HUES64 (cell line): ENCODE data around the gene STOX2.
"Not testable (repeated sequence)": the region's sequence is repeated elsewhere in the genome, so short reads cannot be mapped to it uniquely, and the experiment has no call there.

Source experiments
- H3K27ac ChIP-seq: 2 replicates; pipeline ENCODE4 v1.7.0; 2013; ENCODE audit warnings: low read depth, low read length, inconsistent platforms
- H3K27me3 ChIP-seq: 2 replicates; pipeline ENCODE4 v1.6.1; 2013; ENCODE audit warnings: mild to moderate bottlenecking, low read length; ENCODE audit not compliant: insufficient read depth
- H3K36me3 ChIP-seq: 2 replicates; pipeline ENCODE4 v1.6.1; 2013; ENCODE audit warnings: mild to moderate bottlenecking, low read length; ENCODE audit not compliant: insufficient read depth
- H3K4me1 ChIP-seq: 2 replicates; pipeline ENCODE4 v1.6.1; 2013; ENCODE audit warnings: mild to moderate bottlenecking, low read length, moderate library complexity; ENCODE audit not compliant: insufficient read depth
- H3K4me3 ChIP-seq: 2 replicates; pipeline ENCODE4 v1.5.1; 2013; ENCODE audit warnings: mild to moderate bottlenecking, low read length, moderate library complexity
- H3K9ac ChIP-seq: 2 replicates; pipeline ENCODE4 v1.6.1; 2013; ENCODE audit warnings: mild to moderate bottlenecking, low read depth, low read length
- H3K9me3 ChIP-seq: 2 replicates; pipeline ENCODE4 v1.6.1; 2013; ENCODE audit warnings: low read depth, low read length; ENCODE audit not compliant: insufficient read depth
- WGBS: fragments of 150-250, 120-280 bp; methylation state at CpG from one replicate; pipeline ENCODE4 v1.1.7; 2013; ENCODE audit warnings: missing lambda C conversion rate; 5-methylcytosine and 5-hydroxymethylcytosine counted together

STOX2 gene

DNA sequence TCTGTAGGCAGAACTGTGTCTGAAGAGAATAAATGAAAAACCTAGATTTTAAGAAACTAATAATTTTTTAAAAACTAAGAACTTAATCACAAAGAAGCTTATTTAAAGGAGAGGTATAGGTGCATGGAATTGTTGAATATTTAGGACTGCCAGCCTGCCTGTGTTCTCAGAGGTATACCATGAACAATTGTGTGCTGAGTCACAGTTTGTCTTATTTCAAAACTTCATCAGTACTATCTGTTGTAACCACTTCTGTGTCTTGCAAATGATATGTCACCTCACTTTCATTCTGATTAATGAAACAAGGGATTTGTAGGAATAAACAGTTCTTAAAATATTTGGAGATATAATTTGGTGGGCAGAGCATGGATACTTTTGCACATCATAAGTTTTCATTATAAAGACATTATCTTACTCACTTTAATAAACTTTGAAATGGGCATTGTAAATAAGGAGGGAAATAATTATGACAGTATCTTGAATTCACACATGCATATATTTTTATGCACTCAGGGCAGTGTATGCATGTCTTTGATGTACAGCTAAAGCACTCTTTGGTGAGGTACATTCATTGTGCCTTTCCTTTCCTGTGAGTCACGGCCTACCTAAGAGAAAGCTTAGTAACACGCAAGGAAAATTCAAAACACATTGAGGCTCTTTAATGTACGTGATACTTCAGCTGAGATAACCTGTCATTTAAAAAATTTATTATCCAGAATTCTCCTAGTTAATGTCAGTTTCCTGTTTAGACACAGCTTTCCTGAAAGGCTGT lies 31.7 kb downstream of the STOX2 start:
- Histone ChIP-seq H3K36me3 (no peaks in the 10 kb centered on the region), H3K27me3 (no peaks in the 10 kb centered on the region), H3K9ac (0 out of 2 replicates have a peak overlapping the region, but pooled peaks have one; percentile 16), H3K4me3 (no peak overlapping the region), H3K4me1 (peaks cover 39% of the 10 kb centered on the region), H3K9me3 (no peaks in the 10 kb centered on the region), H3K27ac (peak overlapping the region; percentile 72)
- 90% methylated on average over 3 of the region's 3 CpGs for WGBS

DNA sequence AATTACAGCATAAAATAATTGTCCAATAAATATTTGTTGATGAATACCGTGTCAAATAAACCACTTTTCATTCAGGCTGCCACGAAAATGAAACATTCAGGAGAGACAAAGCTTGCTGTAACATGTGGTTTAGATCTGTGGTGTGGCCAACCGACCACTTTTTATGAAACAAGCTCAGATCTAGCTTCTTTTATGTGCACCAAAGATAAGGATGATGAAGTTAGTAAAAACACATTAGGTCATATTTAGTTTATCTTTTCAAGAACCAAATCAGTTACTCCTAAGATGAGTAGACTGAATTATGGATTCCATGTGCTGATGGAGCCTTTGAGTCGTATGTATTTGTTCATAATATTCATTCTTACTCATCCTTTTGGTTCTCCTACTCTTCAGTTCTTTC lies 35.8 kb downstream of the STOX2 start:
- Histone ChIP-seq H3K9ac (no peak overlapping the region), H3K4me3 (no peak overlapping the region), H3K27me3 (no peaks in the 10 kb centered on the region), H3K27ac (no peak overlapping the region), H3K36me3 (no peaks in the 10 kb centered on the region), H3K9me3 (no peaks in the 10 kb centered on the region), H3K4me1 (peaks cover 27% of the 10 kb centered on the region)
- 75% methylated on average over 4 of the region's 4 CpGs for WGBS

DNA sequence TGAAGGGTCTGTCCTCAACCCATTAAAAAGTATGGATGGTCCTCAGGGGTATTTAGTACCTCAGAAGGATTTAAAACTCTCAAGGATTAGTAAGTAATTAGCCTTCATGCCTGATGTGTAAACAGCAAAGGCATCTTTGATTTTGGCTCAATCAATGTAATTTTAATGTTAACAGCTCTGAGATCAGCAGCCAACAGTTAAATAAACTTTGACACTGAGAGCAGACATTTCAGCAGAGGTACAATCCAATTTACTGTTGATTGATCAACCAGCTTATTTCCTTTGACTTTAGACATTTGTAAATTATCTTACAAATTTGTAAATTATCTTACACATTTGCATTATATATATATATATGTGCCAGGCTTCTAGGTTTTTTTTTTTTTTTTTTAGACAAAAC lies 36.9 kb downstream of the STOX2 start:
- no peaks in the 10 kb centered on the region for H3K36me3 ChIP-seq
- no peak overlapping the region for H3K27ac ChIP-seq
- no peaks in the 10 kb centered on the region for H3K9me3 ChIP-seq
- no peak overlapping the region for H3K9ac ChIP-seq
- H3K27me3 ChIP-seq, result no peaks in the 10 kb centered on the region
- H3K4me1 ChIP-seq, result peaks cover 16% of the 10 kb centered on the region
- no peak overlapping the region for H3K4me3 ChIP-seq

DNA sequence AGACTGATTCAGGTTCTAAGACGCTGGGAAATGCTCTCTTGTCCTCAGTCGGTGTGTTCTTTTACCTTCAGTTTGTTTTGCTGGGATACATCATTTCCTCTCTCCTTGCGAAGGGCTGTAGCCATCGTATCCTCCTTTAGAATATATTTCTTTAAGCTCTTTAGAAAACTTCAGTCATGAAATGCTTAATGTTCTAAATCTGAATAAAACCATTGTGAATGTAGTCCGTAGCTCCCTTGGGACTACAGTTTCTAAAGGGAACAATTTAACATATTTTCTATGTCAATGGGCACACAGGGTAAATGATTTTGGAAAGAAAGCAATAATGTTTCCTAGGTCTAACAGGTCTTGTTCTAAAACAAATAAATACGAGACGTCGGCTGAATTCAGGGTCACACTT lies 40.6 kb downstream of the STOX2 start:
- Histone ChIP-seq H3K4me1 (peaks cover 19% of the 10 kb centered on the region), H3K36me3 (no peaks in the 10 kb centered on the region), H3K27ac (no peak overlapping the region), H3K9ac (0 out of 2 replicates have a peak overlapping the region, but pooled peaks have one; percentile 10), H3K4me3 (no peak overlapping the region), H3K9me3 (no peaks in the 10 kb centered on the region), H3K27me3 (no peaks in the 10 kb centered on the region)
- WGBS, result 83% methylated on average over 7 of the region's 8 CpGs

DNA sequence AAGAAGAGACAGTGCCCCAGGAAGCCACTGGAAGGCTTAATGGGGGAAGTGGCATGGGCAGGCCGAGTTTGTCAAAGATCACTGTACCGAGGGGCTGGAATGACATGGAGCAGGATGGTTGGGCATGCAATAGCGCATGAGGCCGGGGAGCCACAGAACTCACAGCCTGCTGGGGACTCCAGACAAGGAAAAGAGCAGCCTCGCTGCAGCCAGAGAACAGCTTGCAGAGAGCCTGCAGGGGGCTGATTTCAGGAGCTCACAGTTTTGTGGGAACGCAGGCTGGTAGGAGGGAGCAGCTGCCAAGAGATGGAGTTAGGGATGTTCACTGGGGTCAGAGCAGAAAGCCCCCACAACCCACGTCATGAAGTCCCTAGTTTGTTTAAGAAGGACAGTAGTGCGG lies 45.4 kb downstream of the STOX2 start:
- Histone ChIP-seq H3K9ac (no peak overlapping the region), H3K9me3 (no peaks in the 10 kb centered on the region), H3K4me1 (peaks cover 13% of the 10 kb centered on the region), H3K27ac (no peak overlapping the region), H3K36me3 (no peaks in the 10 kb centered on the region), H3K4me3 (no peak overlapping the region), H3K27me3 (no peaks in the 10 kb centered on the region)
- 91% methylated on average over 8 of the region's 8 CpGs for WGBS

DNA sequence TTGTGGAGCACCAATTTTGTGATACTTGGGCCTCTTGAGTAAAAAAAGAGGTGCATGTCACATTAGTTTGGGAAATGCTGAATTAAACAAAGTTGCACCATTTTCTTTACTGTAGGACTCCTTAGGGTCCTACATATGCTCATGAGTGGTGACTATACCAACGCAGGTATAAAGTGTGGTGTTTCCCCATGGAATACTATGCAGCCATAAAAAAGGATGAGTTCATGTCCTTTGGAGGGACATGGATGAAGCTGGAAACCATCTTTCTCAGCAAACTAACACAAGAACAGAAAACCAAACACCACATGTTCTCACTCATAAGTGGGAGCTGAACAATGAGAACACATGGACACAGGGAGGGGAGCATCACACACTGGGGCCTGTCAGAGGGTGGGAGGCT lies 47.5 kb downstream of the STOX2 start:
- not testable (repeated sequence) for H3K9ac ChIP-seq, H3K4me3 ChIP-seq, H3K36me3 ChIP-seq, H3K9me3 ChIP-seq, H3K27ac ChIP-seq, H3K27me3 ChIP-seq
- peaks cover 14% of the 10 kb centered on the region; the same call in 1 of the 2 replicates for H3K4me1 ChIP-seq
- WGBS, result 100% methylated on average over 1 of the region's 1 CpG

DNA sequence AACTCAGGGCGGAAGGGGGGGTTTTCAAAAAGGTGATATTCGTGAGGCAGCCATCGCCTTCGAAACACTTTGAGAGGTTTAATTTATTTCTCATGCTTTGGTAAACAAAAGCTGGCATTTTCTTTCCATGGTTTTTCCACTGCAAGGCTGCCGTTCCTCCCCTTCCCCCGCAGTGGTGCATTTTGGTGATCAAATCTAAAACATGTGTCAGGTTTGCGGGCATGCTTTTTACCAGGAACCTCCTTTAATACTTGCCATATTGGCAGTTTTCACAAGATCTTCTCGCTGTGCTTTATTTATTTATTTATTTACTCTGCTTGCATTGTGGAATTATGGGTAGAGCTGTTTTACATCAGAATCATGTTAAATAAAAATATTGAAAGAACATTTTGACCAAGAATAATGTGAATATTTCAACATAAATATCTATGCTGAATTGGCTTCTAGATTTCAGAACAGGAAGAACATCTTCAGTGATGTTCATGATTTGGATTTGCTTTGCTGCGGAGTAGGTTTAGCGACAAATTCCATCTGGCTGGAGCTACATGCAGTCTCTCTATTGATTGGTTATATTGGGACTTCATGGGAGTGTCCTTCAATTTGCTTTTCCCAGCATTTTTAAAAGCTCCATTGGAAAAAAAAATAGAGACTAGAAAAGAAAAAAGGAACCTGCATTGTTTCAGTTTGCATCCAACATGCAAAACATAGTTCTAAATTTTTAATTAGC lies 54.4 kb downstream of the STOX2 start:
- Histone ChIP-seq H3K9ac (0 out of 2 replicates have a peak overlapping the region, but pooled peaks have one; percentile 21), H3K9me3 (no peaks in the 10 kb centered on the region), H3K27me3 (no peaks in the 10 kb centered on the region), H3K4me1 (peaks cover 54% of the 10 kb centered on the region), H3K27ac (peak overlapping the region; percentile 3; the same call in 1 of the 2 replicates), H3K36me3 (no peaks in the 10 kb centered on the region), H3K4me3 (peak overlapping the region; percentile 6; the same call in 1 of the 2 replicates)
- WGBS, result 79% methylated on average over 9 of the region's 10 CpGs

DNA sequence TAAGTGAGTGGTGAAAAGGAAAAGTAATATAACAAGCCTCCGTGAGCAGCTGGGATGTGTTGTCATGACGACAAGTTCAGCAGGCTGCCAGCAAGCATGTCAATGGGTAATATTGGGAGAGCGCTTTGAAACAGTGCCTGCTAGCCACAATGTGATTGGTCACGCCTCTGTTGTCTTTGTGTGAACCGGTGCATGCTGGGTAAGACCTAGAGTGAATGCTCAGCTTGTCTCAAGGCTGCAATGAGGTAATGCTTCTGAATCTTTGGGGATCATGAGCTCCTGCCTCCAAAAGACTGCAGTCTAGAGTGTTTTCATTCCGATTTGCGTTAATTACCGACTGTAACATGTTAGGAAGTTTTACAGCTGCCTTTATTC lies 54.9 kb downstream of the STOX2 start:
- H3K9ac ChIP-seq, result no peak overlapping the region
- H3K4me1 ChIP-seq, result peaks cover 54% of the 10 kb centered on the region
- no peaks in the 10 kb centered on the region for H3K27me3 ChIP-seq
- 53% methylated on average over 8 of the region's 8 CpGs for WGBS
- no peaks in the 10 kb centered on the region for H3K36me3 ChIP-seq
- peak overlapping the region; percentile 6; the same call in 1 of the 2 replicates for H3K4me3 ChIP-seq
- no peaks in the 10 kb centered on the region for H3K9me3 ChIP-seq
- H3K27ac ChIP-seq, result 0 out of 2 replicates have a peak overlapping the region, but pooled peaks have one; percentile 9

DNA sequence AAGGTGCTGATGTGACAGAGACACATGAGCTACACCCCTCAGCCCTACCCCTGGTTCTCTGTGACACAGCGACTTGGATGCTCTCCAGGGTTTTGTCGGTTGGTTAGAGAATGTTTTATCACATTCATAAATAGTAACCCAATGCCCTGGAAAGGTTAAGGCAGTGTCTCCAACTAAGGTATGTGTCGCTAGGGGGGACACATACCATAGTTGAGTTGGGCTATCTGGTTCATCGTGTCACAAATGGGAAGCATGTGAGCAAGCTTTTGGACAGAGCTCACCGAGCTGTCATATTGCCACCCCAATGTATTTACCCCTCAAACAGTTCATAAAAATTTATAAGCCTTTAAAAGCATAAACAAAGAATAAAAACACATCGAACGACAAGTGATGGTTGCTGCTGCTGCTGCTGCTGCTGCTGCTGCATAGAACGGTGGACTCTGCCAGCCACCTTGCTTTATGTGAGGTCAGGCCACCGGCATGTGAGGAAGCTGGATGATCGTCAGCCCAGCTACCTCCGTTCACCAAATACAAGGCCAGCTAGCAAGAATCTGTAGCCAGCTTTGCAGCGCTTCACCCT lies 55.9 kb downstream of the STOX2 start:
- Histone ChIP-seq H3K27me3 (no peaks in the 10 kb centered on the region), H3K27ac (peak overlapping the region; percentile 23), H3K36me3 (no peaks in the 10 kb centered on the region), H3K9ac (peak overlapping the region; percentile 21; the same call in 1 of the 2 replicates), H3K4me3 (no peak overlapping the region), H3K9me3 (no peaks in the 10 kb centered on the region), H3K4me1 (peaks cover 46% of the 10 kb centered on the region)
- 53% methylated on average over 11 of the region's 12 CpGs for WGBS

DNA sequence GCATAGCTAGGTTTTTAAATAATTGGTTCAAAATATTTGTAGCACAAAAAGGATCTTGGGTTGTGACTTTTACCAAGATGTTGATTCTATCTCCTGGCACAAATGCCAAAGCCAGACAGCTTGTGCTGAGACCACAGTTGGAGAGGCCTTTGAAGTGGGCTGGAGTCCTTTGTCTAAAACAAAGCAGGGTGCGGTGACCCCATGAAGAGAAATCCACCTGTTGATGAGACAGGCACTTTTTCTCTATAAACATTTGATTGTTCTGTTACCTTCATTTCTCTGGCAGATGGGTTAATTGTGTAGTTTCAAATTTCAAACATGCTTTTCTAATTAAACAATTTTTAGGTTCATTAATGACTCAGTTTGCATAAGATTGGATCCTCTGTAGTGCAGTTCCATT lies 56.7 kb downstream of the STOX2 start:
- no peaks in the 10 kb centered on the region for H3K27me3 ChIP-seq
- WGBS, result 33% methylated on average over 1 of the region's 1 CpG
- H3K9ac ChIP-seq, result no peak overlapping the region; the same call in 1 of the 2 replicates
- H3K36me3 ChIP-seq, result no peaks in the 10 kb centered on the region
- H3K4me1 ChIP-seq, result peaks cover 46% of the 10 kb centered on the region
- H3K27ac ChIP-seq, result peak overlapping the region; percentile 36; the same call in 1 of the 2 replicates
- H3K9me3 ChIP-seq, result no peaks in the 10 kb centered on the region
- H3K4me3 ChIP-seq, result no peak overlapping the region

DNA sequence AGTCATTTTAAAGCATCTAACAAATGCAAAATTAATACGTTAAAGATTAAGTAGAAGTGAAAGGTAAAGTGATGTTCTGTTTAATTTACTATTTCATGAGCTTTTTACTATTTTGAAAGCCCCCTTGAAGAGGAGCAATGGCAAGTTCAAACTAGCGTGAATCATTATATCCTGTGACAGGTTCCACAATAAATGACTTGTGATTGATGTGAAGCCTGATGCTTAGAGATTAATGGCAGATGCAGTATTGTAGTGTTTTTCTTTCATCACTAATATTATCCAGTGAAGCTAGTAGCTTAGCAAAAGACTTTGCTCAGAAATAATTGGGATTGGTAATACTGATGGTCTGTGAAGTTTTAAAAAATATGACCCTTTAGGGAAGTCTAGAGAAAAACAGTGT lies 57.3 kb downstream of the STOX2 start:
- Histone ChIP-seq H3K4me1 (peaks cover 46% of the 10 kb centered on the region), H3K27me3 (no peaks in the 10 kb centered on the region), H3K4me3 (no peak overlapping the region), H3K27ac (no peak overlapping the region), H3K9me3 (no peaks in the 10 kb centered on the region), H3K36me3 (no peaks in the 10 kb centered on the region), H3K9ac (no peak overlapping the region)
- WGBS, result 61% methylated on average over 2 of the region's 2 CpGs
